ENCODE results near the gene THOC5.

THOC5 gene

DNA sequence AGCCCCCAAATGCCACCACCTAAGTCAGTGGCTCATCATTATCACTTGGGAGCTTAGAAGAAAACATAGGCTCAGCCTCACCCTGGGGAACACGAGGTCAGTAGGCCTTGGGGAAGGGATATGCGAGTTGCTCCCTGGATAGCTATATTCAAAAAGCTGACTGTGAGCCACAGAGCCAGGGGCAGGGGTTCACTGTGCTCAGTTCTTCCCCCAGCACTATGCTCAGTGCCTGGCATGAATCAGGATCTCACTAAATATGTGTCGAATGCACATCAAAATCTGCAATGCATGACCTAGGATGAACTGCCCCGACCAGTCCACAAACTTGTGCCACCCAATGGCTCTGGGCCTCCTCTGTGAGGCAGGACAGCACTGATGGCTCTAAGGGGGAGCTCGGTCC is 35.1 kb downstream of the THOC5 start:
- Histone ChIP-seq H3K27ac (ENCODE audit: low read depth, low read length) (no peak overlapping the region), H3K79me2 (ENCODE audit: control insufficient read depth, low read length) (no peaks in the 10 kb centered on the region), H3K9me2 (replicated peaks; ENCODE audit: control insufficient read depth, low read length) (no peaks in the 10 kb centered on the region), H3K4me3 (ENCODE audit: low read length) (no peak overlapping the region), H3F3A (ENCODE audit: control insufficient read depth, insufficient read depth) (no peaks in the 10 kb centered on the region), H3K9me3 (ENCODE audit: control insufficient read depth, insufficient read depth, low read length) (no peaks in the 10 kb centered on the region), H3K4me2 (ENCODE audit: low read length) (no peak overlapping the region), H4K20me1 (ENCODE audit: control insufficient read depth, insufficient read depth, low read depth, low read length) (no peaks in the 10 kb centered on the region), H3K36me3 (ENCODE audit: control insufficient read depth, low read length) (peaks cover 65% of the 10 kb centered on the region), H3K27me3 (ENCODE audit: control insufficient read depth, low read length) (no peaks in the 10 kb centered on the region), H3K4me1 (ENCODE audit: control insufficient read depth, low read length) (no peaks in the 10 kb centered on the region)
- no peak for TF ChIP-seq EZH2phosphoT487 (IDR thresholded peaks at IDR 0.05; ENCODE audit: borderline replicate concordance, low read length)
- TF ChIP-seq, protein P1, sequence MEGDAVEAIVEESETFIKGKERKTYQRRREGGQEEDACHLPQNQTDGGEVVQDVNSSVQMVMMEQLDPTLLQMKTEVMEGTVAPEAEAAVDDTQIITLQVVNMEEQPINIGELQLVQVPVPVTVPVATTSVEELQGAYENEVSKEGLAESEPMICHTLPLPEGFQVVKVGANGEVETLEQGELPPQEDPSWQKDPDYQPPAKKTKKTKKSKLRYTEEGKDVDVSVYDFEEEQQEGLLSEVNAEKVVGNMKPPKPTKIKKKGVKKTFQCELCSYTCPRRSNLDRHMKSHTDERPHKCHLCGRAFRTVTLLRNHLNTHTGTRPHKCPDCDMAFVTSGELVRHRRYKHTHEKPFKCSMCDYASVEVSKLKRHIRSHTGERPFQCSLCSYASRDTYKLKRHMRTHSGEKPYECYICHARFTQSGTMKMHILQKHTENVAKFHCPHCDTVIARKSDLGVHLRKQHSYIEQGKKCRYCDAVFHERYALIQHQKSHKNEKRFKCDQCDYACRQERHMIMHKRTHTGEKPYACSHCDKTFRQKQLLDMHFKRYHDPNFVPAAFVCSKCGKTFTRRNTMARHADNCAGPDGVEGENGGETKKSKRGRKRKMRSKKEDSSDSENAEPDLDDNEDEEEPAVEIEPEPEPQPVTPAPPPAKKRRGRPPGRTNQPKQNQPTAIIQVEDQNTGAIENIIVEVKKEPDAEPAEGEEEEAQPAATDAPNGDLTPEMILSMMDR (IDR thresholded peaks at IDR 0.05; ENCODE audit: low read depth, low read length, poor library complexity, severe bottlenecking): no peak

DNA sequence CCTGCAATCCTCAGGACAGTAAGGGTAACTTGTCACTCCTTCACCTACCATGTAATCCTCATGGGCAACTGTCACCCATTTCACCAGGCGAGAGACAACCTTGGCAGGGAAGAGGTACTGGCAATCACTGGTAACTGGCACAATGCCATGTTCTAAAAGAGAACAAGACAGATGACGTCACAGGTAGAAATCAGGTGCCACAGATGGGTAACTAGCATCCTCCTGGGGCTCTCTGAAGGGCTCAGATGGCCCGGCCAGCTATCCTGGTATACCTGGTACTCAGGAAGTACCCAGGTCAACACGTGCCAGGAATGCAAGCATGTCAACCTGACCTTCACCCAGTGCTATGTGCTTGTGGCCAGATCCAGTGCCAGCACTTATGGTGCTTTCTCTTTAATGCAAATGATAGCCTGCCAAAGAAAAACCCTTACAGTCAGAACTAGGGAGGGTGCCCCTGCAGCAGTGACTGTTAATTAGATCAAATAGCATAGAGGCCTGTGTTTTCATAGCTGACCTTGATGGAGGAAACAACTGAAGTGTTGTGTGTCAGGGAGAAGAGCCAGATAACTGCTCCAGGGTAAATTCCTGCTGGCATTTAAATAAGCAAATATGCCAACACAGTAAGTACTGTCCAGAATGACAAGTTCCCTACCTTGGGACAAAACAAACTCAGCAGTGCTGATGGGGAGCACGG is 36.2 kb downstream of the THOC5 start:
- Histone ChIP-seq H3K9me3 (ENCODE audit: control insufficient read depth, insufficient read depth, low read length) (no peaks in the 10 kb centered on the region), H4K20me1 (ENCODE audit: control insufficient read depth, insufficient read depth, low read depth, low read length) (no peaks in the 10 kb centered on the region), H3K4me2 (ENCODE audit: low read length) (no peak overlapping the region), H3K27me3 (ENCODE audit: control insufficient read depth, low read length) (no peaks in the 10 kb centered on the region), H3K9me2 (replicated peaks; ENCODE audit: control insufficient read depth, low read length) (no peaks in the 10 kb centered on the region), H3K4me1 (ENCODE audit: control insufficient read depth, low read length) (no peaks in the 10 kb centered on the region), H3F3A (ENCODE audit: control insufficient read depth, insufficient read depth) (no peaks in the 10 kb centered on the region), H3K27ac (ENCODE audit: low read depth, low read length) (no peak overlapping the region), H3K36me3 (ENCODE audit: control insufficient read depth, low read length) (peaks cover 66% of the 10 kb centered on the region), H3K4me3 (ENCODE audit: low read length) (no peak overlapping the region), H3K79me2 (ENCODE audit: control insufficient read depth, low read length) (no peaks in the 10 kb centered on the region)
- TF ChIP-seq, protein P1 (IDR thresholded peaks at IDR 0.05; ENCODE audit: low read depth, low read length, poor library complexity, severe bottlenecking): no peak
- TF ChIP-seq EZH2phosphoT487 (IDR thresholded peaks at IDR 0.05; ENCODE audit: borderline replicate concordance, low read length): no peak

DNA sequence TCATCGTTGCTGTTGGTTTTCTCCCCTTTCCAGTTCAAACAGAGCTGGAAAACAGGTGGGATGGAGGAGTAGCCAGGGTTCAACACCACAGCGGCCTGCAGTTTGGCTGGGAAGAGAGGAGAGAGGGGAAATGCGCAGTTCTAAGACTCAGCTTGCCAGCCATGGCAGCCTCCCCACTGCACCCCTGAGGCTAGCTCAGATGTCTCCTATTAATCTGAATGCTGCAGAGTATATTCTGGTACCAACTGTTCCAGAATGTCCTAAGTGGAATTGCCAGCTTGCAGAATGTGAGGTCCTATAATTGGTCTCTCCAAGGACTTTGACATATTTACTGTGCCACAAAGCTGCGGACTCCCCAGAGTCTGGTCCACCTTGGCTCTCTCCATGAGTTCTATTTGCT is 41.5 kb downstream of the THOC5 start:
- no peak for TF ChIP-seq EZH2phosphoT487 (IDR thresholded peaks at IDR 0.05; ENCODE audit: borderline replicate concordance, low read length)
- TF ChIP-seq, protein P1 (IDR thresholded peaks at IDR 0.05; ENCODE audit: low read depth, low read length, poor library complexity, severe bottlenecking): no peak

More for the DNA sequence above, 41.5 kb downstream of the THOC5 start:
- Histone ChIP-seq H3K9me2 (replicated peaks; ENCODE audit: control insufficient read depth, low read length) (no peaks in the 10 kb centered on the region), H3K4me2 (ENCODE audit: low read length) (no peak overlapping the region), H3K4me1 (ENCODE audit: control insufficient read depth, low read length) (no peaks in the 10 kb centered on the region), H3K9me3 (ENCODE audit: control insufficient read depth, insufficient read depth, low read length) (no peaks in the 10 kb centered on the region), H4K20me1 (ENCODE audit: control insufficient read depth, insufficient read depth, low read depth, low read length) (no peaks in the 10 kb centered on the region), H3K27me3 (ENCODE audit: control insufficient read depth, low read length) (no peaks in the 10 kb centered on the region), H3K79me2 (ENCODE audit: control insufficient read depth, low read length) (no peaks in the 10 kb centered on the region), H3F3A (ENCODE audit: control insufficient read depth, insufficient read depth) (no peaks in the 10 kb centered on the region), H3K27ac (ENCODE audit: low read depth, low read length) (no peak overlapping the region), H3K4me3 (ENCODE audit: low read length) (no peak overlapping the region), H3K36me3 (ENCODE audit: control insufficient read depth, low read length) (peaks cover 57% of the 10 kb centered on the region)
